ENCODE data around the gene DNTT.

DNA sequence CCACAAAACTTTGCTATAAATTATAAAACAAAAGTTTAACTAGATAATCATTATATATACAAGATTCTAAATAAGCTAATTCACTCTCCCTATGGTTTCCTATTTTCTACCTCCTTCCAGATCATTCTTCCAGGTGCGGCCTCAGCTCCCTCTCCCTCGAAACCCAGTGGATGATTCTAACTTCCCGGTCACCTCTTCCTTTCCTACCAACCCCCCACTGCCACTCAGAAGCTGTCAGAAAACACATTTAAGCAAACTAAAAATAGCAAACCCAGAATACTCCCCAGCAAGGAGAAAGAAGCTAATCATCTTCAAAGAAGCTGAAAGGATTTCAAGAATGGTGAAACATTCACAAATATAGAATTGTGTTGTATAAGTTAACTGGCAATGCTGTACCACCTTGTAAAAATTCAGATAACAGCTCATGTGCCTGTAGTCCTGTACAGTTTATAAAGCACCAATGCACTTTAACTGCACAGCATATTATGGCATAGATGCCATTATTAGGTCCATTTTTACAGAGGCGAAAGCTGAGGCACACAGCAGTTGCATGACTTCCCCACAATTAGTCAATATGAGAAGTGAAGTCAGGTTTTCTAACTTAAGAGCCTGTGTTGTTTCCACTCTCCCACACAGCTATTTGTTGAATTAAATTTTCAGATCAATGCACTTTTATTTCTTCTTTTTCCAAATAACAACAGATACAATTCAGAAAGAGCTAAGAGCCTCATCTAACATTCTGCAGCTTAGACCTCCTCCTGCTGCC is 13.7 kb upstream of the DNTT start:
- TF ChIP-seq EZH2phosphoT487 (IDR thresholded peaks at IDR 0.05; ENCODE audit: borderline replicate concordance), result no peak
- TF ChIP-seq, protein P1, sequence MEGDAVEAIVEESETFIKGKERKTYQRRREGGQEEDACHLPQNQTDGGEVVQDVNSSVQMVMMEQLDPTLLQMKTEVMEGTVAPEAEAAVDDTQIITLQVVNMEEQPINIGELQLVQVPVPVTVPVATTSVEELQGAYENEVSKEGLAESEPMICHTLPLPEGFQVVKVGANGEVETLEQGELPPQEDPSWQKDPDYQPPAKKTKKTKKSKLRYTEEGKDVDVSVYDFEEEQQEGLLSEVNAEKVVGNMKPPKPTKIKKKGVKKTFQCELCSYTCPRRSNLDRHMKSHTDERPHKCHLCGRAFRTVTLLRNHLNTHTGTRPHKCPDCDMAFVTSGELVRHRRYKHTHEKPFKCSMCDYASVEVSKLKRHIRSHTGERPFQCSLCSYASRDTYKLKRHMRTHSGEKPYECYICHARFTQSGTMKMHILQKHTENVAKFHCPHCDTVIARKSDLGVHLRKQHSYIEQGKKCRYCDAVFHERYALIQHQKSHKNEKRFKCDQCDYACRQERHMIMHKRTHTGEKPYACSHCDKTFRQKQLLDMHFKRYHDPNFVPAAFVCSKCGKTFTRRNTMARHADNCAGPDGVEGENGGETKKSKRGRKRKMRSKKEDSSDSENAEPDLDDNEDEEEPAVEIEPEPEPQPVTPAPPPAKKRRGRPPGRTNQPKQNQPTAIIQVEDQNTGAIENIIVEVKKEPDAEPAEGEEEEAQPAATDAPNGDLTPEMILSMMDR (conservative IDR thresholded peaks at IDR 0.05; ENCODE audit: low read length), result no peak
